C4-2B (cell line): Measurements from ENCODE around the gene FRMD3.

Experiments
- ZFX ChIP-seq: fragments of 450-650 bp; IDR thresholded peaks from 2 replicates; pipeline ENCODE4 v1.6.1; 2017
- TF ChIP-seq, protein P1 (sequence below): fragments of 450-650 bp; conservative IDR thresholded peaks from 2 replicates; pipeline ENCODE4 v1.5.1; 2017; ENCODE audit warnings: mild to moderate bottlenecking

DNA sequence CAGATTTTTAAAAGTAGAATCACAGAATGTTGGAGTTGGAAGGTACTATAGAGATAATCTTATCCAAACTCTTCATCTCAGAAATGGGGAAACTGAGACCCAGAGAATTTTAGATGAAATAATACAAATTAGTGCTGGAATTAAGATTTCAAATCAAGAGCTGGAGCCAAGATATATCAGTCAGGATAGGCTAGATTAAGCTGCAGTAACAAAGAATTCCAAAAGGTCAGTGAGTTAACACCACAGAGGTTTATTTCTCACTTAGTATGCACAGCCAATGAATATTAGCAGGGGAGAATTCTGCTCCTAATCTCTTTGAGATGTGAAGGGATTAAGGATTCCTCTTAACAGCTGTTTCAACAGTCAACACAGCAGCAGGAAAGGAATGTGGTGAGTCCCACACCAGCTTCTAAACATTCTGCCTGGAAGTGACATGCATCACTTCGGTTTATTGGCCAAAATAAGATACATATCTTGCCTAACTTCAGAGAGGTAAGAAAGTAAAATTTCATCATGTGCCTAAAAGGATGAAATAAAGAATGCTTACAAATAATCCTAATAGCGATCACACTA lies 136.8 kb downstream of the FRMD3 start:
- TF ChIP-seq, protein P1, sequence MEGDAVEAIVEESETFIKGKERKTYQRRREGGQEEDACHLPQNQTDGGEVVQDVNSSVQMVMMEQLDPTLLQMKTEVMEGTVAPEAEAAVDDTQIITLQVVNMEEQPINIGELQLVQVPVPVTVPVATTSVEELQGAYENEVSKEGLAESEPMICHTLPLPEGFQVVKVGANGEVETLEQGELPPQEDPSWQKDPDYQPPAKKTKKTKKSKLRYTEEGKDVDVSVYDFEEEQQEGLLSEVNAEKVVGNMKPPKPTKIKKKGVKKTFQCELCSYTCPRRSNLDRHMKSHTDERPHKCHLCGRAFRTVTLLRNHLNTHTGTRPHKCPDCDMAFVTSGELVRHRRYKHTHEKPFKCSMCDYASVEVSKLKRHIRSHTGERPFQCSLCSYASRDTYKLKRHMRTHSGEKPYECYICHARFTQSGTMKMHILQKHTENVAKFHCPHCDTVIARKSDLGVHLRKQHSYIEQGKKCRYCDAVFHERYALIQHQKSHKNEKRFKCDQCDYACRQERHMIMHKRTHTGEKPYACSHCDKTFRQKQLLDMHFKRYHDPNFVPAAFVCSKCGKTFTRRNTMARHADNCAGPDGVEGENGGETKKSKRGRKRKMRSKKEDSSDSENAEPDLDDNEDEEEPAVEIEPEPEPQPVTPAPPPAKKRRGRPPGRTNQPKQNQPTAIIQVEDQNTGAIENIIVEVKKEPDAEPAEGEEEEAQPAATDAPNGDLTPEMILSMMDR: no peak
- TF ChIP-seq ZFX: no peak
